Osteocyte (in vitro differentiated cells): ENCODE data around the gene PAX7. TPM values are rescaled to one million over a fixed set of nuclear protein-coding genes. Genes with fewer than 3 reads are reported as not detected.

Experiments
- DNase-seq: peaks from one replicate; pipeline ENCODE4 v3.0.0; 2021; ENCODE audit warnings: mixed read lengths; ENCODE audit not compliant: unreplicated experiment; ENCODE audit errors: extremely low spot score
- H3K27ac Mint-ChIP-seq: one replicate; pipeline ENCODE4 v1.8.0; 2021; ENCODE audit warnings: mild to moderate bottlenecking, mixed read lengths; ENCODE audit not compliant: unreplicated experiment
- H3K27me3 Mint-ChIP-seq: one replicate; pipeline ENCODE4 v1.8.0; 2021; ENCODE audit warnings: mixed read lengths; ENCODE audit not compliant: unreplicated experiment
- H3K36me3 Mint-ChIP-seq: one replicate; pipeline ENCODE4 v1.8.0; 2021; ENCODE audit warnings: mixed read lengths; ENCODE audit not compliant: unreplicated experiment
- H3K4me1 Mint-ChIP-seq: one replicate; pipeline ENCODE4 v1.8.0; 2021; ENCODE audit warnings: mixed read lengths; ENCODE audit not compliant: unreplicated experiment
- H3K4me3 Mint-ChIP-seq: one replicate; pipeline ENCODE4 v1.8.0; 2021; ENCODE audit warnings: mild to moderate bottlenecking, moderate library complexity, mixed read lengths; ENCODE audit not compliant: unreplicated experiment
- H3K9me3 Mint-ChIP-seq: one replicate; pipeline ENCODE4 v1.8.0; 2021; ENCODE audit warnings: mixed read lengths; ENCODE audit not compliant: unreplicated experiment
- CTCF ChIP-seq: fragments of 200-600 bp; sonication (generic); IDR thresholded peaks from 2 replicates; pipeline ENCODE4 v1.5.0; 2021; ENCODE audit warnings: antibody characterized with exemption, mild to moderate bottlenecking, moderate library complexity
- total RNA-seq: library from RNA; stranded (reverse); gene quantifications from 2 replicates; pipeline ENCODE4 v1.2.1, GENCODE V29; 2021

Gene PAX7
- total RNA-seq, 1 donor from 2014 or later, result not detected

GRCh38 chr1:18776777-18777176, 146.1 kb downstream of the PAX7 start:
- Mint-ChIP-seq H3K4me1 (no peaks in the 10 kb centered on the region), H3K27me3 (no peaks in the 10 kb centered on the region), H3K27ac (no peak overlapping the region), H3K36me3 (no peaks in the 10 kb centered on the region), H3K9me3 (no peaks in the 10 kb centered on the region), H3K4me3 (no peak overlapping the region)
- DNase-seq, result no peak
- no peak for TF ChIP-seq CTCF

GRCh38 chr1:18778437-18778836, 147.8 kb downstream of the PAX7 start:
- DNase-seq, result no peak
- Mint-ChIP-seq H3K27ac (no peak overlapping the region), H3K36me3 (no peaks in the 10 kb centered on the region), H3K4me1 (no peaks in the 10 kb centered on the region), H3K9me3 (no peaks in the 10 kb centered on the region), H3K4me3 (no peak overlapping the region), H3K27me3 (no peaks in the 10 kb centered on the region)
- TF ChIP-seq CTCF, result no peak

- Mint-ChIP-seq H3K36me3 (no peaks in the 10 kb centered on the region), H3K4me1 (no peaks in the 10 kb centered on the region), H3K4me3 (no peak overlapping the region), H3K27ac (no peak overlapping the region), H3K9me3 (no peaks in the 10 kb centered on the region), H3K27me3 (no peaks in the 10 kb centered on the region)
- DNase-seq, result no peak
- no peak for TF ChIP-seq CTCF
These were observed 150.4 kb downstream of the PAX7 start for GRCh38 chr1:18781031-18781430.

GRCh38 chr1:18783705-18784481, 153.2 kb downstream of the PAX7 start:
- H3K4me1 Mint-ChIP-seq, result no peaks in the 10 kb centered on the region
- H3K4me3 Mint-ChIP-seq, result no peak overlapping the region
- no peak overlapping the region for H3K27ac Mint-ChIP-seq
- no peaks in the 10 kb centered on the region for H3K36me3 Mint-ChIP-seq
- no peaks in the 10 kb centered on the region for H3K9me3 Mint-ChIP-seq
- TF ChIP-seq CTCF, result no peak
- no peak for DNase-seq
- peaks cover 4% of the 10 kb centered on the region for H3K27me3 Mint-ChIP-seq

GRCh38 chr1:18784482-18784831, 153.8 kb downstream of the PAX7 start:
- H3K27ac Mint-ChIP-seq, result no peak overlapping the region
- H3K27me3 Mint-ChIP-seq, result peaks cover 4% of the 10 kb centered on the region
- no peak overlapping the region for H3K4me3 Mint-ChIP-seq
- no peak for TF ChIP-seq CTCF
- H3K36me3 Mint-ChIP-seq, result no peaks in the 10 kb centered on the region
- H3K9me3 Mint-ChIP-seq, result no peaks in the 10 kb centered on the region
- H3K4me1 Mint-ChIP-seq, result no peaks in the 10 kb centered on the region
- no peak for DNase-seq
